HG03575 (cell line): ENCODE data around the gene HES1.
A peak's percentile ranks its signal among the peaks of the same experiment; 100 is the strongest.
"Not testable (repeated sequence)": the region's sequence is repeated elsewhere in the genome, so short reads cannot be mapped to it uniquely, and the experiment has no call there.

ENCODE experiments used
- ATAC-seq: cut with Tn5 transposase; IDR thresholded peaks from one replicate; pipeline ENCODE4 v1.9.1; 2021; ENCODE audit not compliant: unreplicated experiment, insufficient number of reproducible peaks, low FRiP score; ENCODE audit errors: extremely low read depth

HES1 gene

GRCh38 chr3:194123726-194124125 lies 12.2 kb upstream of the HES1 start:
- ATAC-seq, result no peak

DNA sequence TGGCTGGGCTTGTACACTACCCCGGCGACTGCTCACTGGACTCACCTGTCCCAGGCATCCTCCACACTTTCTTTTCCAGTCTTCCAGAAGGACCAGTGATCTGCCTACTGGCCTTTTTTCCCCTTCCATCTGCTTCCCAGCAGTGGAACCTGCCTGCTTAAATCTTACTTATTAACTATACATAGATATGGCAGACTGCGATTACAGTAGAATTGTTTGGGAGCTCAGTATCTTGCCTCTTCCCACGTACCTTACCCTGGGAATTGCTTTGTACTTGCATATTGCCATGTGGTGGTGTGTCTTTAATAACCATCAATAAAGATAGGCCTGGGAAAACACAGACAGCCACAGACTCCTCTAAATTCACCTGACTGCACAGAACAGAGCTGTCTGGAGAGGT lies 11.8 kb upstream of the HES1 start:
- no peak for ATAC-seq

GRCh38 chr3:194125442-194125841 lies 10.5 kb upstream of the HES1 start:
- no peak for ATAC-seq

- no peak for ATAC-seq
Measured at GRCh38 chr3:194126790-194127189, 9.2 kb upstream of the HES1 start.

DNA sequence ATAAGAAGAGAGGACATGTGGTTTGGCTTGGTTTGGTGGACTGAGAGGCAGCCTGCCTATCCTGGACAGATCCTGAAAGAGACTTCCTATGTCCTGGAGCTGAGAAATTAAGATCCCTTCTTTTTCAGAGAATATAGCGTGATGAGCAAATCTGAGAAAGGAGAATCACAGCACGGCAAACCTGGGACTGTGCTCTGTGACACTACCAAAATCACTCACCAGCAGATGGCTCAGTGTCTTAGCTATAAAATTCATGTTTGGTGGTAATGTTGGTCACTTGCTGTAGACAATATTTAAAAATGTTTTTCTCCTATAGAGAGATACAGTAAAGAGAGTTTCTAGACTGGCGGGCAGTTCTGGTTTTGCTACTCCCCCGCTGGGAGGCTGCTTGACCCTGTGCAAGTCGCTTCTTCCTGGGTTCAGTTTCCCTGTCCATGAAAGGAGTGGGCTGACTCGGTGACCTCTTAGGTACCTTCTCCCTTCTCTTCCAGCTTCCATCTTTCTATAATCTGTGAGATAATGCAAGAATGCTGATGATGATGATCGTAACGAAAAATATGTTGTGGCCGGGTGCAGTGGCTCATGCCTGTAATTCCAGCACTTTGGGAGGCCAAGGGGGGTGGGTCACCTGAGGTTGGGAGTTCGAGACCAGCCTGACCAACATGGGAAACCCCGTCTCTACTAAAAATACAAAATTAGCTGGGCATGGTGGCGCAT lies 7.6 kb upstream of the HES1 start:
- no peak for ATAC-seq

- not testable (repeated sequence) for ATAC-seq
Measured at GRCh38 chr3:194128919-194129295, 7.0 kb upstream of the HES1 start.

DNA sequence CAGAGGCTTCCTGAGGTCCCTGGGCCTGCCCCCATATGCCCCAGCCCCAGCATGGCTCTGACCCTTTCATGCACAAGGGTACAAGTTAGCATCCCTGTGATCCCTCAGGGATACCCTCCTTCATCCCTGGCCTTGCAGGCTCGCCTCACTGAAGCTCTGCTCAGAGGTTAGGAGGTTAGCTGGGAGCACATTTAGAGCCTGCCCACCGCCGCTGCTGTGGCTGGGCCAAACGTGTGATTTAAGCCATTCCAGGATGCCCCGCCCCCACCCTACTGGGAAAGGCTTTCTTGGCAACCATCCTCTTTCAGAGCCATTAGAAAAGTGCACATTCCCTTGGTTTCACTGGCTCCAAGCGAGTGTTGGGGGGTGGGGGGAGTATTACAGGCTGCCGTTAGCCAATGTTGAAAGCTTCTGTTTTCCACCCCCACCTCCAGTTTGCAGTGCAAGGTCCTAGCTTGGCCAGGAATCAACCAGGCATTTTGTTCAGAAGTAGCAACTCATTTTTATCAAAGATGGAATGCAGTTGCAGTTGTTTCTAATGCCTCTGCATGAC lies 6.3 kb upstream of the HES1 start:
- ATAC-seq, result no peak

DNA sequence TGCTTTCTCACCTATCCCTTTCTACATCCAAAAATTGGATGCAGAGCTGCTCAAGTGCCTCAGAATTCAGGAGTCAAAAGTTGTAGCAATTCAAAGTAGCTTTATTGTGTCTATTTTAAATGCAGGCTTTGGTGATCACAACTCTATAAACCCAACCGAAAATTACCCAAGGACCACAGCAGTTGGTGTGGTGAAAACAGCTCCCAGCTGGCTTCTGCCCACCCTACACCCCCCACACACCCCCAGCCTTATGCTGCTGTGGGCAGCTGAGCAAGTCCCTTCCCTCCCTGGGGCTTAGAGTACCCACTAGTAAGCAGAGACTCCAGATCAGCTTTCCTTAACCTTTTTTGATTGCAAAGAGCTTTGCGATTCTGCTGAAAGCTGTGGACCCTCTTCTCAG lies 5.8 kb upstream of the HES1 start:
- no peak for ATAC-seq

- peak; percentile 43 for ATAC-seq
Measured at GRCh38 chr3:194130807-194131589, 5.0 kb upstream of the HES1 start.

DNA sequence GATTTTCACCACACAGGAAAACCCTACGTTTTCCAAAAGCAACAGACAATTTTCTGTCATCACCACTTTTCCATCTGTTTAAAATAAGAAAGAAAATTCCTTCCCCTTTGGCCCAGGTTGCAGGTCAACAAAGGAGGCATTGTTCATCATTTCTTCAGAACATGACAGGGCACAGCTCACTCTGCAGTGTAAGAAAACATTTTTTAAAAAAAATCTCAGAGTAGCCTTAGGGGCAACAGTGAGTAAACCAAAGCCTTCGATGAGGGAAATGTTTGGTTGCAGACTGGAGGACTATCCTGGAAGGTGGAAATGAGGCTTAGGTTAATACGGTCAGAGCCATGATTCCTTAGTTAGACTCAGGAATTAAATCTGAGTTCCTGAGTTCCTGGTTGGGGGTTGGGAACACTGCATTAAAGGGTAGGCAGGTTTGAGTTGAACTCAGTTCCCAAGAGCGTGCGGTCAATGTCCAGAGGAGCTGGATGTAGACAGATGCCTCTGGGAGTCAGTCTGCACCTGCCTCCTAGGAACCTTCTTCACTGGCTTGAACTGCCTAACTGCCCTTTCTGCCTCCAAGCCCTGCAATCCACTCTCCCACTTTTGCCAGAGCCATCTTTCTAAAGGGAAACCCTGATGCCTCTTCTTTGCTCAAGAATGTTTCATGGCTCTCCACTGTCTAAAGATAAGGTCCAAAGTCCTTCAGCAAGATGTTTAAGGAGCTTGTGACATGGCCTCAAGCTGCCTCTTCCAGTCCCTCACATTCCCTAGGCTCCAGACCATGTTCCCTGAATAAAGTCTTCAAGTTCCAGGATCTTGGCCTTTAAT lies 3.3 kb upstream of the HES1 start:
- ATAC-seq, result no peak

DNA sequence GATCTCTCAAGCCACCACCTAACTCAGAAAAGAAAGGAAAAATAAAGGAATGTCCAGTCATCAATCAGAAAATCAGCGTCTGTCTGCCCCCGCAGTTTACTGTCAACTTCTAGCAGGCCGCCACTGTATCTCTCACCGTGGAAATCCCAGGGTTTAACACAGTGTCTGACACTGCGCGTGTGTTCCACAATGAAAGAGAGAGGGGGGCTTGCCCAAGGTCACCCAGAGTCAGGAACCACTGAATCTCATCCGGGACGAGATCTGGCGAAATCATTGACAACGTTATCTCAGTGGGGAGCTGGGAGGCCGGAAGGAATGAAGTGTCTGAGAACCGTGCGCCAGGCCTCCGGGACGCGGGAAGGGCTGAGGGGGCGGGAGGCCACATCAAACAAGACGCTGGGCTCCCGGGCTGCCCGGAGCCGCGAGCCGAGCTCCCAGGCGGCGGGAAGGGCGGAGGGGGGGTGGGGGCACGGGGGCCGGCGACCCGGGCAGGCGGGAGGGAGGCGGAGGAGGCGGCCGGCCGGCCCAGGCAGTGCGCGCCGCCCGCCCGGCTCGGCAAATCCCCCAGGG lies 2.2 kb upstream of the HES1 start:
- no peak for ATAC-seq

DNA sequence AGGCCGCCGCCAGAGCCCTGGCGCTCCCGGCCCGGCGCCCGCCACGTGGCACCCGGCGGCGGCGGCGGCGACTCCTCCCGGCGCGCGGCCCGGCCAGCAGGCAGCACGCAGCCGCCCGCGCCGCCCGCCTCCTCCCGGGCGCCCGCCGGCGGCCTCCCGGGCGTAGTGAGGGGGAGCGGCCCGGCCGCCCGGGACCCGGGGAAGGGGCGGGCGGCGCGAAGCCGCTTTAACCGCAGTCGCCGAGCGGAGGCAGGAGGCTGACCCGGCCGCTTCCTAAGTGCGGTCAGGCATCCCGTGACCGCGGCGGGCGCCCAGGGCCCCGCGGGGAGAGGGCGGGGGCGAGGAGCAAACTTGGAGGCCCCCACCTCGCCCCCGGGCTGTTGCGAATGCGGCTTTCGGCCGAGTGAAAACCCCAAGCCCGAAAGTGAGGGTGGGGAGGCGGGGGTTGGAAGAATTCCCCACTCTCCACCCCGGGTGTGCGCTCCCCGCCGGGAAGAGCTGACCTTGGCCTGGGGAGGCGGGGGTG lies 1.7 kb upstream of the HES1 start:
- no peak for ATAC-seq

DNA sequence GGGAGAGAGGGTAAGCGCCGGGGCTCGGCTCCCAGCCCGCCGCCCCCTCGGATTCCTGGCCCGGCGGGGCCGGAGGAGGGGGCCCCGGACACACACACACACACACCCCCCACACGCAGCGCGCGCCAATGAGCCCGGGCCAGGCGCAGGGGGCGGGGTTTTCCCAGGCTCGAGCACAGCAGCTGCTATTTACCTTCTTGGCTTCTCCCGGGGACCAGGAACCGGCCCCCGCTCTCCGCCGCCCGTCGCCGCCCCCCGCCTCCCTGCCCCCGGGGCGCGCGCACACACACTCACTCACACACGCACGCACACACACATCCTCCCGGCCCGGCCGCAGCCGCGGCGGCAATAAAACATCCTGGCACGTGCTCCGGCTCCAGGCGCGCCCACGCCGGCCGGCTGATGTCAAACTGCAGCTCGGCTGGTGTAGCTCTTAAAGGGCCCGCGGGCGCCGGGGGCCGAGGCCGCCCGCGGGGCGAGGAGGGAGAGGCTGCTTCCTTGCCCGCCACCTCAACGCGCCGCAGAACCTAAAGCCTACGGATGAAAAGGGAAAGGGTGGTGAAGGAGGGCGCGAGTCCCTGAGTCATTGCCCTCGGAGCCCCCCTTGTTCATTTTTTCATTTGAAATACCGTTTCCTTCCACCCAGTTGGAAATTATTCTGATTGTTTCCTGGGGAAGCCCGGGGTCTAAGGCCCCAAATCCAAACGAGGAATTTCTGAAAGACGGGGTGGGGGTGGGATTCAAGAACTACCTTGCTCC lies 1.0 kb upstream of the HES1 start:
- no peak for ATAC-seq

DNA sequence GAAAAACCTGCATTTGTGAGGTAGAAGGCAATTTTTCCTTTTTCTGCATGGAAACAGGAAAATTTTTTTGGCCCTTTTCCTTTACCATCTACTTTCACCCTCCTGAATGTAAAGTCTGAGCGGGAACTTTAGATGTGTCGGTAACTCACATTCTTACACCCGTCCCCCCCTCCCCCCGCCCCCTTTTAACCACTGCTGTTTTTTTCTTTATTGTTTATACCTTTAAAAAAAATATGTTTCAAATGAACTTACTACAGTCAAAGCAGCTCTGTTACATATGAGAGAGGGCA lies 487 bp upstream of the HES1 start:
- no peak for ATAC-seq

GRCh38 chr3:194136519-194137007 lies 615 bp downstream of the HES1 start:
- no peak for ATAC-seq

DNA sequence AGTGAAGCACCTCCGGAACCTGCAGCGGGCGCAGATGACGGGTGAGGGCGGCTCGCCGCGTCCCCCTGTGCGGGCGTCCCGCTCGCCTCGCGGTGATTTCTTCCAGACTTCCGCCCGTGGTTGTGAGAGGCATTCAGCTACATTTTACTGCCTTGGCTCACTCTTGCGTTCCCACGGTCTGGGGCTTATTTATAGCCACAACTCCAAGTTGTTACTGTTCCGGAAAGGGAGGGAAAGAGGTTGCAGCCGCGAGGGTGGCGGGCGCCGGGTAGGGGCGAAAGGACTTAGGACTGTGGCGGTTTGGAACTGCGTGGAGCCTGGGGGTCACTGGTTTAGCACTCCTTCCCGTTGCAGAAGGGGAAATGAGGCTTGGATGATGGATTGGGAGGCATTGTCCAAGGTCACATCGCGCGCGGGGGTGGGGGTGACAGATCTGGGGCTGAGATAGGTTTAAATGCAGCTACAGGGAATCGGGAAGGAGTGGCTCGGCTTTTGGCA lies 1.1 kb downstream of the HES1 start:
- ATAC-seq, result no peak

DNA sequence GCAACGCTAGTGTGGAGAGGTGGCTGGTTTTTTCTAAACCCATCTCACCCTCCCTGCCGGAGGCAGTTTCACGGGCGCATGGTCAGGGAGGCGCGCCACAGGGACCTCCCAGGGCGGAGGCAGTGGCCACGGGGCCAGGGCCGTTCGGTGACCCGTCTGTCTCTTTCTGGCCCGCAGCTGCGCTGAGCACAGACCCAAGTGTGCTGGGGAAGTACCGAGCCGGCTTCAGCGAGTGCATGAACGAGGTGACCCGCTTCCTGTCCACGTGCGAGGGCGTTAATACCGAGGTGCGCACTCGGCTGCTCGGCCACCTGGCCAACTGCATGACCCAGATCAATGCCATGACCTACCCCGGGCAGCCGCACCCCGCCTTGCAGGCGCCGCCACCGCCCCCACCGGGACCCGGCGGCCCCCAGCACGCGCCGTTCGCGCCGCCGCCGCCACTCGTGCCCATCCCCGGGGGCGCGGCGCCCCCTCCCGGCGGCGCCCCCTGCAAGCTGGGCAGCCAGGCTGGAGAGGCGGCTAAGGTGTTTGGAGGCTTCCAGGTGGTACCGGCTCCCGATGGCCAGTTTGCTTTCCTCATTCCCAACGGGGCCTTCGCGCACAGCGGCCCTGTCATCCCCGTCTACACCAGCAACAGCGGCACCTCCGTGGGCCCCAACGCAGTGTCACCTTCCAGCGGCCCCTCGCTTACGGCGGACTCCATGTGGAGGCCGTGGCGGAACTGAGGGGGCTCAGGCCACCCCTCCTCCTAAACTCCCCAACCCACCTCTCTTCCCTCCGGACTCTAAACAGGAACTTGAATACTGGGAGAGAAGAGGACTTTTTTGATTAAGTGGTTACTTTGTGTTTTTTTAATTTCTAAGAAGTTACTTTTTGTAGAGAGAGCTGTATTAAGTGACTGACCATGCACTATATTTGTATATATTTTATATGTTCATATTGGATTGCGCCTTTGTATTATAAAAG lies 1.8 kb downstream of the HES1 start:
- ATAC-seq, result no peak
